GM19455 (cell line): ENCODE results near the gene SCAANT1.

Experiments
- ATAC-seq: cut with Tn5 transposase; IDR thresholded peaks from one replicate; pipeline ENCODE4 v1.9.1; 2021; ENCODE audit not compliant: unreplicated experiment

Gene SCAANT1

DNA sequence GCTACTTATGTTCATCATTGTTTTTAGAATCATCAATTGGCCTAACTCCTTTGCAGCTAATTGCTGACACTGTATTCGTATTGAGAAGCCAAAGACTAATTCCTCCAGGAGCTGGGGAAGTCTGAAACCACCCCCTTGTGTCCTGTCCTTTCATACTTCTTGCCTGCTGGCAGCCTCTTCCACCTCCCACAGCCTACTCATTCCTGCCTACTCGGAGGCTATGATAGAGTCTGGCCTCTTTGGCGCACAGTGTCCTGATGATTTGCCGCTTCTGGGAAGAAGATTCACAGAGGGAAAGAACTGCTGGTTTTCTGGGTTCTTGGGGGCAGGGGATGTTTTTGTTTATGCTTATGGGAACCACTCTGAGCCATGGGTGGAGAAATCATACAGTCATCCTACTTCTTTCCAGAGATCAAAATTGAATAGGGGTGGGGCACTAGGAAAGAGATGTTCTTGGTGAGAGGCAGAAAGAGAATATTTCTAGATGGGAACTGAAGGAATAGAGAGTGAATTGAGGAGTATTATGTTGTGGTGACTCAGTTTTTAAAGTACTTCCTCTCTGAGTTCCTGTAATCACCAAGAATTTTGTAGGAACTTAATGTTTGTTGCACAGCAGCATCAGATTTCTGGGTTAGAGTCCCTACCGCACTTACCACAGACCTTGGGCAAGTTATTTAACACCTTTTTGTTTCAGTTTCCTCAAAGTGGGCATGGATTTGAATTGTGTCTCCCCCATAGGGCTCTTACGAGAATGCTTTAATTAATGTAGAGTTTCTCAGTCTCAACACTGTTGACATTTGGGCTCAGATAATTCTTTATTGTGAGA is 22.1 kb upstream of the SCAANT1 start:
- no peak for ATAC-seq

DNA sequence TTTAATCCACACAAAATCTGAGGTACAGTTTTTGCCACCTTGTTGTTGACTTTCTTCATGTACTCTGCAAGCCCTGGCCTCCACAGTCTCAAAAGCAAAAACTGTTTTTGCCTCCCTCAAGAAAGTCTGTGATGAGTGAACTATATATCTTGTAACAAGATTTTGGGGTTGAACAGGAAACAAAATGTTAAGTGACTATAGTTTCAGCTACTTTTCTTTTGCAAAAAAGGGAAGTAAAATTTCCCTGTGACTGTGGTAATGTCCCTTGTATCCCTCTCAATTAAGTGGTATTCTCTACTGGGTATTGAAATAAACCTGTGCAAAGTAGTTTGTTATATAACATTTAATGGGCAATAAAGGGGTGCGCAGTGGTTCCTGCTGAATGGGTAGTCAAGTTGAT is 21.3 kb upstream of the SCAANT1 start:
- ATAC-seq = peak; percentile 77

DNA sequence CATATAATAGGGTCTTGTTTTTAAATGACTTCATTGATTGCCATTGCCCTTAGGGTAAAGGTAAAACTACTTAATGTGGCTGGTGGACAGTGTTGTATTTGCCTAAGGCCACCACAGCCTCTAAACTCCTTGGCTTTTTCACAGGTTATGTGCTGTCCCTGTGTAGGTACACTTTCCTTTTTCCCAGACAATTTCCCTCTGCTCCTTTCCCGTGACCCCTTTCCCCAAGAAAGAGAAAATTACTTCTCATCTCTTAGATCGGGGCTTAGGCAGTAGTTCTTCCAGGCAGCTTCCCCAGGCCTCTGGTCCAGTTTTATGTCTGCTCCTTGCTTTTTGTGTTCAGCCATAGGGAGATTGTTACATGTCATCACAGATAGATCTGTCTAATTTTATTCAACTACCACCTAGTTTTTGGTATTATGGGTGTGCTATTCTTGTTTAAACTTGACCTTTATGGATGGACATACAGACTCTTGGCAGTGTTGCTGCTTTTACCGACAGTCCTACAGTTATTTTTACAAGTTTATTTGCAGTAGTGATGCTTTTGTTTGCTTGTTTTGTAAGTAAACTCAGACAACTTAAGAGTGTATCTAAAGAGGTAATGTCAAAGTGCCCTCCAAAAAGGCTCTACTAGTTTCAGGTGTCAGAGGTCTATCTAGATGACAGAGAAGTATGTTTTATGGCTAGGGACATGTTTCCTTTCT is 20.5 kb upstream of the SCAANT1 start:
- no peak for ATAC-seq

- no peak for ATAC-seq
Observed at GRCh38 chr3:63931290-63931689, 19.1 kb upstream of the SCAANT1 start.

DNA sequence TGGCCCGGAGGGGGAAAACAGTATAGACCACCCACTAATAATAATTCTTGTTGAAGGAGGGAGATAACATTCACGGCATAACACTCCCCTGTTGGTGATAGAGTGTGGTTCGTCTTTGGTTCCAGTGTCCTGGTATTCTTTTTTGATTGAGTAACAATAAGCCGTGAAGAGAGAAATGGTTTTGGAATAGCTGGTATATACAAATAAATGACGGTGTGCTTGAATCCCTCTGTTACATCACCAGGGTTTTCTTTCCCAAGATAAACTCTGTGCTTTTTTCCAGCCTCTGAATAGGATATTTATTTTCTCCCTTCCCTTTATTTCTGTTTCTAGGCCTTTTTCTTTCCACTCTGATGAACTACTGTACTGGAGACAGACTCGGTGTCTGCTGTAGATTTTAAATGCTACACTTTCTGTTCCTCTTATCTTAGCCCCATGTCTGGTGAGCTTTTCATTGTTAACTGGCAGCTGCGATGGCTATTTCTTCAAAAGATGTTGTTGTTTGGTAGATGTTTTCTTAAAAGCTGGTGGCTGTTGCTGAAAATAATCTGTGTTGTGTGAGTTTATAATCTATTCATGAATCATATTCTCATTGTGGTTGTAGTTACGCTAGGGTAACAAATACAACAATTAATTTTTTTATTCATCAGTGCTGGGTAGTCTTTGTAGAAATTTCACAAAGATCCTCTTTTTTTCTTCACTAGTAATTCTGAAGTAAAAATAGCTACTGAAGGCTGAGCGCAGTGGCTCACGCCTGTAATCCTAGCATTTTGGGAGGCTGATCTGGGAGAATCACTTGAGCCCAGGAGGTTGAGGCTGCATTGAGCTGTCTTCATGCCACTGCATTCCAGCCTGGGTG is 15.5 kb upstream of the SCAANT1 start:
- ATAC-seq = peak; percentile 85

- ATAC-seq = no peak
Observed at GRCh38 chr3:63926309-63926708, 14.1 kb upstream of the SCAANT1 start.

GRCh38 chr3:63922491-63923199 is 10.5 kb upstream of the SCAANT1 start:
- peak; percentile 9 for ATAC-seq

DNA sequence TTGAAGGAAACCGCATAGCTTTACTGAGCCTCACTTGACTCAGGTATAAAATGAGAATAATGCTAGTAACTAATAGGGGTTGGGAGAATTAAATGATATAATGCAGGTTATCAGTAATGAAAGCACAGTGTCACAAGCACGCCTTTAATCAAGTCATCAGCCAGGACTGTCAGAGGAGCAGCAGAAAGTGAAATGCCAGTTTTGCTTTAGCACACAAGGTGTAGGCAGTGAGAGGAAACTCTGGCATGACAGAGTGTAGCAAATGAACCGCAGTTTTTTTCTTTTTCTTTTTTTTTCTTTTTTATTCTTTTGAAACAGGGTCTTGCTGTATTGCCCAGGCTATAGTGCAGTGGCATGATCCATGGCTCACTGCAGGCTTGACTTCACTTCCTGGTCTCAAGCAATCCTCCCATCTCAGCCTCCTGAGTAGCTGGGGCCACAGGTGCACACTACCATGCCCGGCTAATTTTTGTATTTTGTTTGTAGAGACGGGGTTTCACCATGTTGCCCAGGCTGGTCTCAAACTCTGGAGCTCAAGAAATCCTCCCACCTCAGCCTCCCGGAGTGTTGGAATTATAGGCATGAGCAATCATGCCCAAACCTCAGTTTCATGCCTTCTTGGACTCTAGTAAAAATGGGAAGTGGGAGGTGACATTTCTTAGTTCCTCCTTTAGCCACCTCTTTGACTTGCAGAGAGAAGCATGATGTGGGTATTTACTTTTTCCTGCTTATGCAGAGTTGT is 9.7 kb upstream of the SCAANT1 start:
- ATAC-seq = peak; percentile 80

DNA sequence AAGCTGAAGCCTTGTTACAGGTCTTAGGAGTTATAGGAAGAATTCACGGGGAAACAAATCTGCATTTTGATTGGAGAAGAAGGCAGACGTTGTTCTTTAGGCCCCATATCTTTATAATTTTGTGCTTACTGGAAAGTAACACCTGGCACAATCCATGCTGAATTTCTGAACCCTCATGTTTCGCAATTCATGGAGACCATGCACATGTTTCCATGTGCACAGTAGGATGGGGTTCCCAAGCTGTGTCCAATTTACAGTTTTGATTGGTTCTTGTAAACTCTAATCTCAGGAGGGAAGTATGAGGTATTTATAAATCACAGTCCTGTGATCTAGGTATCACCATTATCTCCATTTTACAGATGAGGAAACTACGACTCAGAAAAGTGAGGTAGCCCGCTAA is 7.8 kb upstream of the SCAANT1 start:
- ATAC-seq = no peak

DNA sequence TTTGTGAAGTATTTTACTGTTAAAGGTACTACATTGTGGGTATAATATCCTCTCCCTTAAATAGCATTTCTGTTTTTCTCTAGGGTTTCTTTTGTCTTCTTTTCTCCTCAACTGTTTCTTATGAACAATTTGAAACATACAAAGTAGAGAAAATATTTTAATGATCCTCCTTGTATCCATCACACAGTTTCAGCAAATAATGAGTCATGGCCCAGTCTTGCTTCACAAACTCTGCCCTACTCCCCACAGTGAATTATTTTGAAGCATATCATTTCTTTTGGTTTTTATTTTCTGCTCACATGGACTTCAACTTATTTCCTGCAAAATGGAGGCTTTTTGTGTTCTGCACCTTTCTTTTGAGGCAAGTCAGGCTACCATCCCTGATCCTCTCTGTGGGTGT is 6.1 kb upstream of the SCAANT1 start:
- ATAC-seq = no peak

- ATAC-seq = no peak
Observed at GRCh38 chr3:63914312-63914711, 2.1 kb upstream of the SCAANT1 start.

DNA sequence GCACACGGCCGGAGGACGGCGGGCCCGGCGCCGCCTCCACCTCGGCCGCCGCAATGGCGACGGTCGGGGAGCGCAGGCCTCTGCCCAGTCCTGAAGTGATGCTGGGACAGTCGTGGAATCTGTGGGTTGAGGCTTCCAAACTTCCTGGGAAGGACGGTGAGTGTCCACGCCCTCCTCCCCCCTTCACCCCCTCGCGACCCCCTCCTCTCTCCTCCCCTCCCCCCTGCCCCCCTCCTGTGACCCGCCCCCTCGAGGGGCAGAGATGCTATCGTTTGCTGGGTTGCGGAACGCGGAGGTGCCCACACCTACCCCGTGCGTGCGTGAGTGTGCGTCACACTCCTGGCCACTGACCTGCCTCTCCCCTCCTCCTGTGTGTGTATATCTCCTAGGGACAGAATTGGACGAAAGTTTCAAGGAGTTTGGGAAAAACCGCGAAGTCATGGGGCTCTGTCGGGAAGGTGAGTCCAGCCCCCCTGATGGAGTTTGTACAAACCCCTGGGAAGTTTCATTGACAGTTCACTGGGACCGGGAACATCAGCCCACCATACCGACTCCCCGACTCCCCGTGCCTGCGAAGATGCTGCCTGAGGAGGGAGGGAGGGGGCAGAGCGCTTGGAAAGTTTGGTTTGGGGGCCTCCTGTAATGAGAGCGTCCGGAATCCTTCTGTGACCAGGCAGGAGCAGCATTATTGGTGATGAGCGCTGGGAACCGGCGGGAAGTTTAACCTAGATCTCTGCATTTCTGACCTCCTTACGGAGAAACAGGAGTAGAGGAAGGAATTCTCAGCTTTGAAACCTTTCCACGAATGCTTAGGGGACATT is 795 bp upstream of the SCAANT1 start:
- peak; percentile 9 for ATAC-seq

DNA sequence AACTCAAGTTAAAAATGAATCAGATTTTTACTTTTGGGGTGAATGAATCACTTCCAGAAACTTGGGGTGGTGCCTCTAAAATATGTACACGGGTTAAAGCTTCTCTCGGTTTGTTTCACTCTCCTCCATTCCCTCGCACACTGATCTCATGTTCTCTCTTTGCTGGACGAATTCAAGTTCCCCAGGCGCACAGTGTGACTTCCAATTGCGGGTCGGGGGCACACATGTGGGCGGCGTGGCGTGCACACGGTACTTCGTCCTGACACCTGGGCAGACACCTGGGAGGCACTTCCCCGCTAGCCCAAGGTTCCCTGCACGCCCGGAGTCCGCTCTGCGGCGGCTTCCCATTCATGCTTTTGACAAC is 692 bp downstream of the SCAANT1 start:
- ATAC-seq = peak; percentile 24

- ATAC-seq = no peak
Observed at GRCh38 chr3:63910891-63911290, 1.3 kb downstream of the SCAANT1 start.

DNA sequence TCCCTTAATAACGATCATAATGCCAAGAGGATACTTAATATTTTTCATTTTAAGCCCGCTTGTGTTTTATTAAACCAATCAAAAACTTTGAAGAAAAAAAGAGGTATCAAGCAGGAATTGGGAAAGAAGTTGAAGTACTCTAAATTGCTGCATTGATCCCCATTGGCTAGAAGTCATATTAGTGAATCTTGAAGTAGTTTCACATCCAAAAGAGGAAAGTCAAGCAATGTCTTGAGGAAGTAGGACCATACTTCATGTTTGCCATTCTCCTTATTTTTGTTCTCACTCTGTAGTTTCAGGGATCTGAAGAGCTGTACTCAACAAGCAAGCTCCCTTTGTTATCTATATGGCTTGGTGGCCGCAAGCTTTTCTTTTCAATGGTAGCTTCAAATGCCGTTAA is 2.2 kb downstream of the SCAANT1 start:
- no peak for ATAC-seq

GRCh38 chr3:63909431-63909830 is 2.8 kb downstream of the SCAANT1 start:
- no peak for ATAC-seq

DNA sequence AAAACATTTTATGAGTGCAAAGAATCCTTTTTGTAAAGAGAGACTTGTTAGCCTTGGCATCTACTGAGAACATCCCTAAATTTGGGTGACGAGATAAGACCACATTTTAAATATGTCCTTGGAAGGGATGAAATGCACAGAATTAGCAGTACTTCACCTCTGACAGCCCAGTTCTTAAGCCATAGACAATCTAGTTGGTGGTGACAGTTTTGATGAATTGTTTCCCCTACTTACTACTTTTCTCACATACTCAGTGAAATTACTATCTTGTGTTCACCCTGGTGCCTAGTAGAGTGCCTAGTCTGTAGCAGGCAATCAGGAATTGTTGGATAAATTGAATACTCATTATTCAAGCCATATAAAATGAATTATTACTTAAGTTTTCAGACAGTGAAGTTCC is 3.4 kb downstream of the SCAANT1 start:
- ATAC-seq = no peak

DNA sequence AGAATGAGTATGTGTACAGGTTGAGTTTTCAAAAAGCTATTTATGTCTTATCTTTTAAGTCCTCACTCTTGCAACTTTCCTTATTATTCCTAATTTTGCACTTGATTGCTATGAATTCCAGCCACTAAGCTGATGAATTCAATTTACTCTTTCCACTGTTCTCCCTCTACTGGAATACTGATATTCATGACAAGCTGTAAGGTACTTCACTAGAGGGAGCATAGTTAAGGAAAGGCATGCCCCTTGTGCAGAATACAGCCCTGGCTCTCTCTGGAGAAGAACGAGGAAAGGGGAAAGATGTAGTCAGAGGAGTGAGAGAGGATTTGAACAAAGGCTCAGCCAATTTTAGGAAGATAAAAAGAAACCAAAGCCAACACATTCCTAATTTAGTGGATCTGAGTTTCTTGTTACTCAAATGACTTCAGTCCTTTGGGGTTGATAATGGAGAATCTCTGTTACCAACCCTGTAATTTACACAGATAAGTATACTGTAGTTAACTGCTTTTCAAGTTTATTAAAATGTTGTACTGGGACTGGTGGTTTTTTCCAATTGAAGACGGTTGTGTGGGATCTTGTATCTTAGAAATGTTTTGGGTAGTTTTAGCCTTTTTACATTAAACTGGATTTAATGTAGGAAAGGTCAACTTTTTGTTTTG is 4.0 kb downstream of the SCAANT1 start:
- no peak for ATAC-seq
